Measurements from ENCODE around the gene CMSS1. TPM values are rescaled to one million over a fixed set of nuclear protein-coding genes. Genes with fewer than 3 reads are reported as not detected.

Gene CMSS1
- total RNA-seq, 4 donors from 2014 or later = 2.4 to 29.9 (median 5.2) TPM

DNA sequence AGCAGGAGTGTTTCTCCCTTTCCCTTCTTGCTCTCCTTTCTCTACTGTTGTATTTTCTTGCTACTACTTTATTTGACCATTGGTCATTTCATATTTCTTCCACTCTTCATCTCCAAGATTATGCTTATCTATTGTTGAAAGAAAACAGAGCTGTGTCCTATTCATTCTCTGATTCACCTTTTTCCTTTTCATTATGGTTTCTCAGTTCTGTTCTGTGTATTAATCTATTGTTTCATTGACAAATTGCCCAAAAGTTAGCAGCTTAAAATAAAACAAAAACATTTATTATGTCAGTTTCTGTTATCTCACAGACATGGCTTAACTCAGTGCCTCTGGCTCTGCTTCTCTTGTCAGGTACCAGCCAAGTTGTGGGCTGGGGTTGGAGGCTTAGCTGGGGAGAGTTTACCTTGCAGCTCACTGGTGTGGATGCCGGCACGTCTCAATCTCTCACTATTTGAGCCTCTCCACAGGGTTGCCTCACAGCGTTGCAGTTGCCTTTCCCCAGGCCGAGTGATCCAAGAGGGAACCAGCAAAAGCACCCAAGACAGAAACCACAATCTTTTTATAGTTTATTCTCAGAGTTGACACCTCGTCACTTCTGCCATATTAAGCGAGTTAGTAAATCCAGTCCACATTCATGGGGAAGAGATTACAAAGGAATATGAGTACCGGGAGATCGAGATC, 333.5 kb downstream of the CMSS1 start:
- DNase-seq = no peak
- Histone ChIP-seq H3K4me1 (peaks cover 0 to 6% (median 0%) of the 10 kb centered on the region in 4 donors), H3K27ac (peak overlapping the region; percentile 30 to 73 (median 56)), H3K36me3 (no peaks in the 10 kb centered on the region), H3K4me3 (no peak overlapping the region), H3K27me3 (no peaks in the 10 kb centered on the region), H3K9me3 (peaks cover 5 to 10% of the 10 kb centered on the region in 2 donors)
- WGBS, 2 donors (ENCODE audit: low coverage in 1 of 2) = 87% methylated on average over 8 of the region's 8 CpGs; no CpG with 5 or more reads in 1 of the 2 donors
- intact Hi-C loops (cut with DNase I; ENCODE audit: low total_unique reads) = no loop called here
- in situ Hi-C loops (cut with MboI; ENCODE audit: low pct_ligation_motif_present in 1 of 4, low pct_unique_long_range_greater_than_20kb in 1 of 4, low sequenced_read_pairs in 3 of 4) = no loop called here
- TF ChIP-seq, protein P1, sequence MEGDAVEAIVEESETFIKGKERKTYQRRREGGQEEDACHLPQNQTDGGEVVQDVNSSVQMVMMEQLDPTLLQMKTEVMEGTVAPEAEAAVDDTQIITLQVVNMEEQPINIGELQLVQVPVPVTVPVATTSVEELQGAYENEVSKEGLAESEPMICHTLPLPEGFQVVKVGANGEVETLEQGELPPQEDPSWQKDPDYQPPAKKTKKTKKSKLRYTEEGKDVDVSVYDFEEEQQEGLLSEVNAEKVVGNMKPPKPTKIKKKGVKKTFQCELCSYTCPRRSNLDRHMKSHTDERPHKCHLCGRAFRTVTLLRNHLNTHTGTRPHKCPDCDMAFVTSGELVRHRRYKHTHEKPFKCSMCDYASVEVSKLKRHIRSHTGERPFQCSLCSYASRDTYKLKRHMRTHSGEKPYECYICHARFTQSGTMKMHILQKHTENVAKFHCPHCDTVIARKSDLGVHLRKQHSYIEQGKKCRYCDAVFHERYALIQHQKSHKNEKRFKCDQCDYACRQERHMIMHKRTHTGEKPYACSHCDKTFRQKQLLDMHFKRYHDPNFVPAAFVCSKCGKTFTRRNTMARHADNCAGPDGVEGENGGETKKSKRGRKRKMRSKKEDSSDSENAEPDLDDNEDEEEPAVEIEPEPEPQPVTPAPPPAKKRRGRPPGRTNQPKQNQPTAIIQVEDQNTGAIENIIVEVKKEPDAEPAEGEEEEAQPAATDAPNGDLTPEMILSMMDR (IDR thresholded peaks at IDR 0.05) = no peak
- TF ChIP-seq POLR2AphosphoS5 (IDR thresholded peaks at IDR 0.05) = no peak
- TF ChIP-seq POLR2A (IDR thresholded peaks at IDR 0.05) = no peak
- TF ChIP-seq EP300 (IDR thresholded peaks at IDR 0.05; ENCODE audit: low read depth) = no peak

DNA sequence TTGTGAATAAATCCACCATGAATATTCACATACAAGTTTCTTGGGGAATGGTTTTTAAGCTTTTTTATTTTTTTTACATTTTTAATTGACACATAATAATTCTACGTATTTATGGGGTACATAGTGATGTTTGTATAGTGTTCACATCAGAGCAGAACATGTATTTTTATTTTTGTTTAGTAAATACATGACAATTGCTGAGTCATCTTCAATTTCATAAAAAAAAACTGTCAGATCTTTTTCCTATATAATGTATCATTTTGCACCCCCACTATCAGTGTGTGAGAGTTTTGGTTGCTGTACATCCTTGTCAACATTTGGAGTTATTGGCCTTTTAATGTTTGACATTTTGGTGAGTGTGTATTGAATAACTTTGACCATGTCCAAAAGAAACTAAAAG, 336.5 kb downstream of the CMSS1 start:
- Histone ChIP-seq H3K9me3 (peaks cover 5 to 10% of the 10 kb centered on the region in 2 donors), H3K4me3 (no peak overlapping the region), H3K27ac (no peak overlapping the region), H3K27me3 (no peaks in the 10 kb centered on the region), H3K4me1 (peaks cover 0 to 11% (median 0%) of the 10 kb centered on the region in 4 donors), H3K36me3 (peaks cover 0 to 4% (median 0%) of the 10 kb centered on the region in 4 donors)
- in situ Hi-C loops (cut with MboI; ENCODE audit: low pct_ligation_motif_present in 1 of 4, low pct_unique_long_range_greater_than_20kb in 1 of 4, low sequenced_read_pairs in 3 of 4) (no loop called here), intact Hi-C loops (cut with DNase I; ENCODE audit: low total_unique reads) (no loop called here)
- TF ChIP-seq, protein P1 (IDR thresholded peaks at IDR 0.05) = no peak
- no peak for TF ChIP-seq EP300 (IDR thresholded peaks at IDR 0.05; ENCODE audit: low read depth)
- WGBS, 2 donors (ENCODE audit: low coverage in 1 of 2) = 91 to 100% methylated on average over 1 of the region's 1 CpG
- DNase-seq = no peak

DNA sequence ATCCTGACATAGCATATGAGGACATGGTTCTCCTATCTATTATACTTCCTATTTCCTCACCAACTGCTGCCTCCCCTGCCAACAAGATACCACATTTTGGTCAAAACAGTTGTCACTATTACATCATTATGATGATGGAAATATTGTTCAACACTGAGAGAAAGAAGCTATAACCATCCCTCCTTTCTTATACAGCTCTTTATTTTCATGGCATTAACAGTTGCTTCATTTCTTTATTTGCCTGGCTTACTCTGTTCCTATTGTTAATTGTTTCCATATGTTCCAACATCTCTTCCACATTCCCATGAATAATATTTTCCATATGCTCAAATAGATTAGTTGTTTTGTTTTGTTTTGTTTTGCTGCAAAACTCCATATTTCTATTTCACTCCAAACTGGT, 337.5 kb downstream of the CMSS1 start:
- intact Hi-C loops (cut with DNase I; ENCODE audit: low total_unique reads) = no loop called here
- Histone ChIP-seq H3K27me3 (no peaks in the 10 kb centered on the region), H3K27ac (no peak overlapping the region), H3K4me3 (no peak overlapping the region), H3K9me3 (peaks cover 5 to 10% of the 10 kb centered on the region in 2 donors), H3K4me1 (peaks cover 0 to 20% (median 0%) of the 10 kb centered on the region in 4 donors), H3K36me3 (peaks cover 0 to 4% (median 0%) of the 10 kb centered on the region in 4 donors)
- TF ChIP-seq EP300 (IDR thresholded peaks at IDR 0.05; ENCODE audit: low read depth) = no peak
- no peak for TF ChIP-seq POLR2AphosphoS5 (IDR thresholded peaks at IDR 0.05)
- no peak for TF ChIP-seq POLR2A (IDR thresholded peaks at IDR 0.05)
- TF ChIP-seq, protein P1 (IDR thresholded peaks at IDR 0.05) = no peak
- DNase-seq = no peak
- in situ Hi-C loops (cut with MboI; ENCODE audit: low pct_ligation_motif_present in 1 of 4, low pct_unique_long_range_greater_than_20kb in 1 of 4, low sequenced_read_pairs in 3 of 4) = no loop called here

DNA sequence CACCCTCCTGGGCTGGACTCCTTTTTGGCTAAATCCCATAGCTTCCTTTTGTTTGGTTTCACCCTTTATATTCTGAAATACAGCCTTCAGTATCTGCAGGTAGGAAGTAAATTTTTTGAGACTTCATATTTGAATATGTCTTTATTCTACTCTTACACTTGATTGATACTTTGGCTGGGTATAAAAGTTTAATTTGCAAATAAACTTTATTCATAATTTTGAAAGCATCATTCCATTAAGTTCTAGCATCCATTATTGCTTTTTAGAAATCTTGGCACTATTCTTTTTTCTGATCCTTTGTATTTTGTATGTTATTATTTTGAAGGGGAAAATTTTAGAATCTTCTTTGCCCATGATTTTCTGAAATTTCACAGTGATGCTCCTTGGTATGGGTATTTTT, 337.9 kb downstream of the CMSS1 start:
- intact Hi-C loops (cut with DNase I; ENCODE audit: low total_unique reads) = no loop called here
- no peak for DNase-seq
- peaks cover 0 to 4% (median 0%) of the 10 kb centered on the region in 4 donors for H3K36me3 ChIP-seq
- no peak overlapping the region for H3K4me3 ChIP-seq
- H3K9me3 ChIP-seq = peaks cover 5 to 10% of the 10 kb centered on the region in 2 donors
- H3K27me3 ChIP-seq = no peaks in the 10 kb centered on the region
- H3K4me1 ChIP-seq = peaks cover 0 to 19% (median 0%) of the 10 kb centered on the region in 4 donors
- in situ Hi-C loops (cut with MboI; ENCODE audit: low pct_ligation_motif_present in 1 of 4, low pct_unique_long_range_greater_than_20kb in 1 of 4, low sequenced_read_pairs in 3 of 4) = no loop called here
- no peak overlapping the region for H3K27ac ChIP-seq
- TF ChIP-seq EP300 (IDR thresholded peaks at IDR 0.05; ENCODE audit: low read depth) (no peak), POLR2A (IDR thresholded peaks at IDR 0.05) (no peak), POLR2AphosphoS5 (IDR thresholded peaks at IDR 0.05) (no peak)
- TF ChIP-seq, protein P1 (IDR thresholded peaks at IDR 0.05) = no peak
